HG03442 (cell line): ENCODE measurements around the gene SRBD1.
"Not testable (repeated sequence)": the region's sequence is repeated elsewhere in the genome, so short reads cannot be mapped to it uniquely, and the experiment has no call there.

ENCODE experiments used
- ATAC-seq: cut with Tn5 transposase; IDR thresholded peaks from one replicate; pipeline ENCODE4 v1.9.1; 2021; ENCODE audit warnings: mild to moderate bottlenecking, moderate library complexity; ENCODE audit not compliant: unreplicated experiment

The SRBD1 gene

GRCh38 chr2:45436456-45436855, 174.6 kb downstream of the SRBD1 start:
- no peak for ATAC-seq

- ATAC-seq: no peak
These were observed 175.8 kb downstream of the SRBD1 start for GRCh38 chr2:45435316-45435715.

- ATAC-seq: no peak
These were observed 177.7 kb downstream of the SRBD1 start for GRCh38 chr2:45433363-45433762.

GRCh38 chr2:45432406-45432805, 178.7 kb downstream of the SRBD1 start:
- no peak for ATAC-seq

GRCh38 chr2:45426025-45426424, 185.0 kb downstream of the SRBD1 start:
- not testable (repeated sequence) for ATAC-seq

GRCh38 chr2:45422921-45423320, 188.1 kb downstream of the SRBD1 start:
- ATAC-seq: no peak

GRCh38 chr2:45418532-45418931, 192.5 kb downstream of the SRBD1 start:
- no peak for ATAC-seq

- ATAC-seq: no peak
These were observed 195.4 kb downstream of the SRBD1 start for GRCh38 chr2:45415534-45416123.

GRCh38 chr2:45412754-45413379, 198.2 kb downstream of the SRBD1 start:
- ATAC-seq: no peak

GRCh38 chr2:45409677-45410076, 201.4 kb downstream of the SRBD1 start:
- no peak for ATAC-seq

GRCh38 chr2:45406621-45407020, 204.4 kb downstream of the SRBD1 start:
- ATAC-seq: no peak

GRCh38 chr2:45404807-45405297, 206.2 kb downstream of the SRBD1 start:
- no peak for ATAC-seq

- no peak for ATAC-seq
These were observed 208.0 kb downstream of the SRBD1 start for GRCh38 chr2:45403036-45403435.

GRCh38 chr2:45401431-45401922, 209.6 kb downstream of the SRBD1 start:
- no peak for ATAC-seq

- ATAC-seq: no peak
These were observed 211.9 kb downstream of the SRBD1 start for GRCh38 chr2:45399040-45399784.

GRCh38 chr2:45397292-45397691, 213.8 kb downstream of the SRBD1 start:
- ATAC-seq: no peak

GRCh38 chr2:45396671-45397070, 214.4 kb downstream of the SRBD1 start:
- no peak for ATAC-seq

GRCh38 chr2:45394842-45395241, 216.2 kb downstream of the SRBD1 start:
- no peak for ATAC-seq

GRCh38 chr2:45394216-45394615, 216.9 kb downstream of the SRBD1 start:
- ATAC-seq: no peak

- ATAC-seq: no peak
These were observed 219.2 kb downstream of the SRBD1 start for GRCh38 chr2:45391866-45392265.

GRCh38 chr2:45390861-45391260, 220.2 kb downstream of the SRBD1 start:
- no peak for ATAC-seq

GRCh38 chr2:45390441-45390840, 220.6 kb downstream of the SRBD1 start:
- no peak for ATAC-seq
